ENCODE measurements around the gene ADAD2. TPM values are rescaled to one million over a fixed set of nuclear protein-coding genes. Genes with fewer than 3 reads are reported as not detected.
A peak's percentile ranks its signal among the peaks of the same experiment; 100 is the strongest.
"Not testable (repeated sequence)": the region's sequence is repeated elsewhere in the genome, so short reads cannot be mapped to it uniquely, and the experiment has no call there.

The ADAD2 gene
- total RNA-seq, 1 donor from 2014 or later: 0.65 TPM

DNA sequence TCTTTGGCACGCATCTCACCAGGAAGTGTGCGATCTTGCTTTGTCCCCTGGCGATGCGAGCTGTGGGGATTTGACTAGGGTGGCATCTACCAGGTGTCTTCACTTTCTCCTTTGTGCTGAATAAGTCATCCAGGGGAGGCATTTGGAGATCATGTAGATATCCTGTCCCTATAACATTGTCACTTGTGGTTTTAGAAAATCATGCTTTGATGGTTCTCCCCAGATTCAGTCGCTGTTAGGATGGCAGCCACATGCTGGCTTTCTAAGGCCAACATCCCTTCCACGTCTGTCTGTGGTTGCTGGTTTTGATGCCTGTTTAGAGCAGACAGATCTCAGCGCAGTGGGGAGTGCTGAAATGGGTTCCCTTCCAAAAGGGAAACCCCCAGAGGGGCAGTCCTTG is 2.5 kb downstream of the ADAD2 start:
- intact Hi-C loops (cut with DNase I): no loop called here
- no peak for DNase-seq
- ATAC-seq (ENCODE audit: poor library complexity): no peak

DNA sequence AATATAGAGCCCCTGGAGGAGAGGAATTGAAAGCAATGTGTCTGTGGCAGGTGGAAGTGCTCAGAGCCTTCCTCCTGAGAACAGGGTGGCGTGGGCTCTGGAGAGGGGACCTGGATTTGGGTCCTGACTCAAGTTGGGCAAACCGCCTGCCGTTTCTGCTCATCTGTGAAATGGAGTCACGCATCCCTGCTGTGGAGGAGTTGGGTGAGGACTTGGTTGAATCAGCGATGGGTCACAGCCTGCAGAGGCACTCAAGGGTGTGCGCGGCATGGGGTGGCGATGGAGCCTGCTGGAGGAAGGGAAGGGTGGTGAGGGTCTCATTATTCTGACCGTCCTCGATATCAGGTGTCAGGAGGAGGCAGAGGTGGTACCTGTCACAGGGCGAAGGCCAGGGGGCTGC is 3.1 kb downstream of the ADAD2 start:
- DNase-seq: no peak
- intact Hi-C loops (cut with DNase I): no loop called here
- no peak for ATAC-seq (ENCODE audit: poor library complexity)

GRCh38 chr16:84194470-84195200 is 3.7 kb downstream of the ADAD2 start:
- no peak for DNase-seq
- no peak for ATAC-seq (ENCODE audit: poor library complexity)
- intact Hi-C loops (cut with DNase I): no loop called here

DNA sequence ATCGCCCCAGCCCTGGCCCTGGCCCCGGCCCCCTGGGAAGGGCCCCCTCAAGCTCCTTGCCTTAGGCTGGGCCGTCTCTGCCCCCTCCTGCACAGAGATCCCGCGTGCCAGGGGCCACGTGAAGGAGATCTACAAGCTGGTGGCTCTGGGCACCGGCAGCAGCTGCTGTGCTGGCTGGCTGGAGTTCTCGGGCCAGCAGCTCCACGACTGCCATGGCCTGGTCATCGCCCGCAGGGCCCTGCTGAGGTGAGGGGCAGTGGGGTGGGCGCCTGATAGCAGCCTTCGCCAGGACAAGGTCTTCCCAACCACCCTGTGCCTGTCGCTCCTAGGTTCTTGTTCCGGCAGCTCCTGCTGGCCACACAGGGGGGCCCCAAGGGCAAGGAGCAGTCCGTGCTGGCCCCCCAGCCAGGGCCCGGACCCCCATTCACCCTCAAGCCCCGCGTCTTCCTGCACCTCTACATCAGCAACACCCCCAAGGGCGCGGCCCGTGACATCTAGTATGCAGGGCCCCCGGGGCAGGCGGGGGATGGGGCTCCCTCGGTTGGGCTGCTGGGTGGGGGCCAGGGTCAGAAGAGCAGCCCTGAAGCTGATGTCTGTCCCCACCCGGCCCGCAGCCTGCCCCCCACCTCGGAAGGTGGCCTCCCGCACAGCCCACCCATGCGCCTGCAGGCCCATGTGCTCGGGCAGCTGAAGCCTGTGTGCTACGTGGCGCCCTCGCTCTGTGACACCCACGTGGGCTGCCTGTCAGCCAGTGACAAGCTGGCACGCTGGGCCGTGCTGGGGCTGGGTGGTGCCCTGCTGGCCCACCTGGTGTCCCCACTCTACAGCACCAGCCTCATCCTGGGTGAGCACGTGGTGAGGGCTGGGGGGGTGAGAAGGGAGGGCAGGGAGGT is 4.5 kb downstream of the ADAD2 start:
- ATAC-seq (ENCODE audit: poor library complexity): no peak

DNA sequence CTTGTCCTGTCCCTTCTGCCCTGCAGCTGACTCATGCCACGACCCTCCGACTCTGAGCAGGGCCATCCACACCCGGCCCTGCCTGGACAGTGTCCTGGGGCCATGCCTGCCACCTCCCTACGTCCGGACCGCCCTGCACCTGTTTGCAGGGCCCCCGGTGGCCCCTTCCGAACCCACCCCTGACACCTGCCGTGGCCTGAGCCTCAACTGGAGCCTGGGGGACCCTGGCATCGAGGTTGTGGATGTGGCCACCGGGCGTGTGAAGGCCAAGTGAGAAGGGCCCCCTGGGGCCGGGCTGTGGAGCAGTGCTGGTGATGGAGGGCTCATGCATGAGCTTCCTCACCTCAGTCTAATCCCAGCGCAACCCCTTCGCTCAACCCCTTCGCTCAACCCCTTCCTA is 5.1 kb downstream of the ADAD2 start:
- ATAC-seq (ENCODE audit: poor library complexity): no peak
- intact Hi-C loops (cut with DNase I): no loop called here
- no peak for DNase-seq

More for the DNA sequence above, 4.5 kb downstream of the ADAD2 start:
- DNase-seq: no peak
- intact Hi-C loops (cut with DNase I): no loop called here

DNA sequence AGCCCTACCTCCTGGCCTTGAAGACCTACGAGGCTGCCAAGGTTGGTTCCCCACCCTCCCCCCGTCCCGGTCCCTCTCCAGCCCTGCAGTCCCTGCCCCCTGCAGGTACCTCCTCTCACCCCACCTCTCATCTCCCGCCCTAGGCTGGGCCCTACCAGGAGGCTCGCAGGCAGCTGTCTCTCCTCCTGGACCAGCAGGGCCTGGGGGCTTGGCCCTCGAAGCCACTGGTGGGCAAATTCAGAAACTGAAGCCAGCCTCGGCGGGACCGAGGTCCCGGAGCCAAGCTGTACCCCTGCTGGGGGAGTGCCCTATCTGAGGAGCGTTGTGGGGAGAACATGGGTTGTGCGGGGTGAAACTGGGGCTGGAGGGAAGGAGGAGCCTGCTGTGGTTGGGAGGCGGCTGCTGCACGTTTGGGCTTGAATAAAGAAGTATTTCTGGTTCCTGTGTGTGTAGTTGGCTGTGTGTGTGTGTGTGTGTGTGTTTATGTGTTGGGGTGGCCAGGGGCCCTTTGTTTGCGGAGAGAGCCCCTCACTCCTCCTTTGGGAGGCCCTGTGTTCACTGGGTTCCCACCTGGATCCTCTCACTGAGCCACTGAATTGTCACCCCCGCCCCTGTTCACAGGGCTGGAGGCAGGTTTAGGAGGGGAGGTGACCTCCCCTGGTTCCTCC is 5.9 kb downstream of the ADAD2 start:
- ATAC-seq (ENCODE audit: poor library complexity) (no peak), DNase-seq (no peak)
- intact Hi-C loops (cut with DNase I): no loop called here

DNA sequence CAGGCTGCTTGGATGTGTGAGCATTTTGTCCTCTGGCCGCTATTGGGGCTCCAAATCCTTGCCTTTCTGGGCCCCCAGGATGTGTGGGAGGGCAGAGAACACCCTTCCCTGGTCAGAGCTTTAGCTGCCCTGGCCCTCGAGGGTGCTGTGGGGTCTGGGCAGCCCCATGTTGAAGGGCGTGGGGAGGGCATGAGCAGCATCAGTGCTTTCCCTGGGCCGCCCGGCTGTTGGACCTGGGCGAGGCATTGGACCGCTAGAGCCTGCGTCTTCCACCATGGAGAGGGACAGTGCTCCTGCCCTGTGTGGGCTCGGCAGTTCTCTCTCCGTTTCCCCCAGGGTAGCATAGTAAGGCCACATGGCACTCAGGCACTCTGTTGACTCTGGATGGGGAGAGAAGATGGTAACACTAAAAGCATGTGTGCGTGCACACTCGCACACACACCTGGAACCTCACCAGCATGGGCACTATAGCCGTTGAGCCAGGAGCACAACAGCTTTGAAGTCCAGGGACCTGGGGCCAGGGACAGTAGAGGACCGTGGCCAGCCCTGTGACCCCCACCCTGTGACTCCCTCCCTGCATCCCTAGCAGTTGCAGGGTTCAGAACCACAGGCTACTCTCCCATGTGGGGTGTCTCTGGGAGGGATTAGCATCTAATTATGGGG is 6.6 kb downstream of the ADAD2 start:
- intact Hi-C loops (cut with DNase I): no loop called here
- DNase-seq (no peak), ATAC-seq (ENCODE audit: poor library complexity) (no peak)

DNA sequence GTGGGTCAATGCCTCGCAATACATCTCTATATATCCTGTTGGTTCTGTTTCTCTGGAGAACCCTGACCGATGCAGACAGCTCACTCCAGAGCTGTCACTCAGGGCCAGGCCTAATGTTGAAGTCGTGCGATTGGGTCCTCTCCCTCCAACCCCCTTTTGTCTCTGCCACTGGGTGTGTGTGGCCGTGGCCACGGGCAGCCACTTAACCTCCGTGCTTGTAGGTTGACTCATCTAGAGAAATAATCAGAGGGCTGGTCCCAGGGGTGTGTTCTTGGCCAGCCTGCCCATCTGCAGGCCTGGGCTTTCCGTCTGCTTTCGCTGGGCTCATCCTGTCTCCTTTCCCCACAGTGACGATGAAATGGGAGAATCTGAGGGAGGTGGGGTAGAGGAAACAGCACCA is 7.4 kb downstream of the ADAD2 start:
- intact Hi-C loops (cut with DNase I): no loop called here
- DNase-seq (no peak), ATAC-seq (ENCODE audit: poor library complexity) (no peak)

DNA sequence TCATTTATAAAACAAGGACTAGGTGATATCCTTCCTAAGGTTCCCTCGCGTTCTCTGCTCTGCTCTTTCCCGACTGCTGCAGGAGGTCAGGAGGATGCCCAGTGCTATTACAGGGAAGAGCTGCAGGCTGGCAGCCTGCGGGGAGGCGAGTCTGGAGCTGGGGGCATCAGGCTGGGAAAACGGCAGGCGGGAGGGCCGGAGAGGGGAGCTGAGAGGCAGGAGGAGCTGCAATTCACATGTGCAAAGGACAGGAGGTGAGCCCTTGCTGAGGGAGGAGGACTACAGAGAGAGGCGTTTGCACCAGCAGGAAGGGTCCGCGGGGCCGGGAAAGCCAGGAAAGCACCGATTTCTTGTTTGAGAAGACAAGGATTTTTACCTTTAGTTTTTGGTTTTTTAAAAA is 8.1 kb downstream of the ADAD2 start:
- no peak for DNase-seq
- intact Hi-C loops (cut with DNase I): no loop called here

DNA sequence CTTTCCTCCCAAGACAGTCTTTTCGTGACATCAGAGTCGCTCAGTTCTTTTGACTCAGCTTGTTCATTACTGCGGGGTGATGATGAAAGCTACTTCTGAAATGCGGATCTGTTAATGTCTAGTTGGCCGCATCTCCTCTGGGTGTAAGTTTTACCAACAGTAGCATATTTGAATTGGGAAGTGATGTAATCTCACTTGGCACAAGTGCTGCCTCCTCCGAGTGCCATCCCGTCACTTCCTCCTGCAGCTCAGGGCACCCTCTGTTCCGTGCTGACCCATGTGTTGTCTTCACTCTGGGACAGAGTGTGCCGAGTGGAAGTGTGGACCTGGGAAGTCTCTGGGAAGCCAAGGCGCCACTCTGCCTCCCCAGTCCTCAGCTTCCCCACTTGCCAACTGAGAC is 8.9 kb downstream of the ADAD2 start:
- peak; percentile 50 for DNase-seq
- peak; percentile 78 for ATAC-seq (ENCODE audit: poor library complexity)
- intact Hi-C loops (cut with DNase I): no loop called here

More for the DNA sequence above, 8.1 kb downstream of the ADAD2 start:
- ATAC-seq (ENCODE audit: poor library complexity): no peak

DNA sequence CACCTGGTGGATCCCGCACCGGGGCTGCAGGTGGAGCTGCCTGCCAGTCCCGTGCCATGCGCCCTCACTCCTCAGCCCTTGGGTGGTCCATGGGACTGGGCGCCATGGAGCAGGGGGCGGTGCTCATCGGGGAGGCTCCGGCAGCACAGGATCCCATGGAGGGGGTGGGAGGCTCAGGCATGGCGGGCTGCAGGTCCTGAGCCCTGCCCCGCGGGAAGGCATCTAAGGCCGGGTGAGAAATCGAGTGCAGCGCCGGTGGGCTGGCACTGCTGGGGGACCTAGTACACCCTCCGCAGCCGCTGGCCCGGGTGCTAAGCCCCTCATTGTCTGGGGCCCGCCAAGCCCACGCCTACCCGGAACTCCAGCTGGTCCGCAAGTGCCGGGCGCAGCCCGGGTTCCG is 13.6 kb downstream of the ADAD2 start:
- DNase-seq; intact Hi-C loops (cut with DNase I); ATAC-seq (ENCODE audit: poor library complexity): not testable (repeated sequence)

- intact Hi-C loops (cut with DNase I); ATAC-seq (ENCODE audit: poor library complexity); DNase-seq: not testable (repeated sequence)
Observed at GRCh38 chr16:84205123-84205522, 14.2 kb downstream of the ADAD2 start.

DNA sequence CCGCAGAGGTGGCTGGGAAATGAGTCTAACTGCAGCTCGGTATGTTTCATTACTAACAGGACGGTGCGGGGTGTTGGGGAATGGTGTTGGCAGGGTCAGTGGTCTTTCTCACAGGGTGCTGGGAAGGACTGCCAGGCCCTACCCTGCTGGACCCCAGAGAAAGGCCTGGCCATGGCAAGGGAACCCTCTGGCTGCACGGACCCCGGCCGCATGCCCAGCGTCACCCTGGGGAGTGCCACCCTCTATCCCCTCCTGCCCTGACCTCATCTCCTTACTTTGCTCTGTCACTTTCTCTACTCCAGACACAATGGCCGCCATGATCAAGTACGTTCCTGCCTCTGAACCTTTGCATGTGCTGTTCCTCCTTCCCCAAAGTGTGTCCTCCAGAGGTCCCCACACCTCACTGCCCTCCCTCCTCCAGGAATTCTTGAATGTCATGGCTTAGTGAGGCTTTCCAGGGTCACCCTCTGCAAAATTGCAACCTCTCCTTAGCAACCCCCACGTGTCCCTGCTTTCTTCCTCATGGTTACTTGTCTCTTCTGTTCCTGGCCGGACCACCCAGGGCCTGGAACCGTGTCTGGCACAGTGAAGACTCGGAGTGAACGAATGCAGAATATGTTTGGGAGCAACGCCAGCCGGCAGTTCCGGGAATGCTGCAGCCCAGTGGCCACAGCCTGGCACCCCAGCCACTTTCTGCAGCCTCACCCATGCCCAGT is 15.2 kb downstream of the ADAD2 start:
- intact Hi-C loops (cut with DNase I): no loop called here
- no peak for ATAC-seq (ENCODE audit: poor library complexity)
- no peak for DNase-seq

- DNase-seq (no peak), ATAC-seq (ENCODE audit: poor library complexity) (no peak)
- intact Hi-C loops (cut with DNase I): no loop called here
Observed at GRCh38 chr16:84207251-84207650, 16.3 kb downstream of the ADAD2 start.

GRCh38 chr16:84207879-84208278 is 16.9 kb downstream of the ADAD2 start:
- DNase-seq: no peak
- ATAC-seq (ENCODE audit: poor library complexity): no peak
- intact Hi-C loops (cut with DNase I): no loop called here

GRCh38 chr16:84209989-84210388 is 19.0 kb downstream of the ADAD2 start:
- DNase-seq: no peak
- intact Hi-C loops (cut with DNase I): no loop called here
- ATAC-seq (ENCODE audit: poor library complexity): no peak

- intact Hi-C loops (cut with DNase I): no loop called here
- ATAC-seq (ENCODE audit: poor library complexity) (no peak), DNase-seq (no peak)
Observed at GRCh38 chr16:84212154-84212553, 21.2 kb downstream of the ADAD2 start.

- DNase-seq (no peak), ATAC-seq (ENCODE audit: poor library complexity) (no peak)
- intact Hi-C loops (cut with DNase I): no loop called here
Observed at GRCh38 chr16:84212631-84213030, 21.7 kb downstream of the ADAD2 start.

Data from Right ventricle myocardium superior (tissue), 1 donor.